GM18858 (cell line): ENCODE measurements around the gene KHDC3L.

Experiments used
- ATAC-seq: cut with Tn5 transposase; IDR thresholded peaks from one replicate; pipeline ENCODE4 v1.9.1; 2021; ENCODE audit not compliant: unreplicated experiment

The KHDC3L gene

GRCh38 chr6:73362358-73362757, at the start of gene KHDC3L:
Gene KHDC3L (plus strand): TSS chr6:73362658. CDS start chr6:73362730, 72 bp downstream.
- no peak for ATAC-seq

GRCh38 chr6:73314577-73315492, 47.6 kb upstream of the KHDC3L start:
- no peak for ATAC-seq

GRCh38 chr6:73323323-73323722, 39.1 kb upstream of the KHDC3L start:
- ATAC-seq = no peak

GRCh38 chr6:73325656-73326055, 36.8 kb upstream of the KHDC3L start:
- no peak for ATAC-seq

GRCh38 chr6:73328790-73329189, 33.7 kb upstream of the KHDC3L start:
- ATAC-seq = no peak

GRCh38 chr6:73329201-73329600, 33.3 kb upstream of the KHDC3L start:
- peak; percentile 68 for ATAC-seq

- ATAC-seq = no peak
Observed at GRCh38 chr6:73339340-73339739, 23.1 kb upstream of the KHDC3L start.

GRCh38 chr6:73340048-73340447, 22.4 kb upstream of the KHDC3L start:
- no peak for ATAC-seq

- ATAC-seq = no peak
Observed at GRCh38 chr6:73341335-73341734, 21.1 kb upstream of the KHDC3L start.

GRCh38 chr6:73342174-73342573, 20.3 kb upstream of the KHDC3L start:
- ATAC-seq = no peak

- ATAC-seq = no peak
Observed at GRCh38 chr6:73343164-73343563, 19.3 kb upstream of the KHDC3L start.

GRCh38 chr6:73348550-73349204, 13.8 kb upstream of the KHDC3L start:
- no peak for ATAC-seq

- ATAC-seq = no peak
Observed at GRCh38 chr6:73349311-73349710, 13.1 kb upstream of the KHDC3L start.

- no peak for ATAC-seq
Observed at GRCh38 chr6:73353636-73354593, 8.5 kb upstream of the KHDC3L start, which contains the start of gene DPPA5. Gene DPPA5 (minus strand): TSS chr6:73354276. CDS start chr6:73354225, 51 bp downstream.

- no peak for ATAC-seq
Observed at GRCh38 chr6:73362869-73363536, 545 bp downstream of the KHDC3L start.

GRCh38 chr6:73363537-73363875, 1.0 kb downstream of the KHDC3L start:
- ATAC-seq = no peak

GRCh38 chr6:73364121-73364520, 1.7 kb downstream of the KHDC3L start:
- no peak for ATAC-seq

- no peak for ATAC-seq
Observed at GRCh38 chr6:73364549-73364948, 2.1 kb downstream of the KHDC3L start.

- no peak for ATAC-seq
Observed at GRCh38 chr6:73367761-73368355, 5.4 kb downstream of the KHDC3L start.

- no peak for ATAC-seq
Observed at GRCh38 chr6:73368675-73369074, 6.2 kb downstream of the KHDC3L start.
